Neural progenitor cell (in vitro differentiated cells): Measurements from ENCODE around the gene DOCK6.

ENCODE experiments used
- CTCF ChIP-seq: fragments of 200-600 bp; sonication (generic); IDR thresholded peaks from 2 replicates; pipeline ENCODE4 v1.5.1; 2017; ENCODE audit warnings: antibody characterized with exemption, mild to moderate bottlenecking
- EZH2 ChIP-seq: fragments of 200-600 bp; sonication (generic); IDR thresholded peaks from 2 replicates; pipeline ENCODE4 v1.6.1; 2017; ENCODE audit warnings: antibody characterized with exemption, mild to moderate bottlenecking, moderate library complexity

- TF ChIP-seq CTCF, result no peak
- no peak for TF ChIP-seq EZH2
Observed at GRCh38 chr19:11230621-11231386, 31.5 kb downstream of the DOCK6 start.
